Stimulated activated CD4-positive, alpha-beta T cell treated with anti-CD3 and anti-CD28 coated beads, Interleukin-1b, Interleukin-23, amount 100 ng/mL, for 4 hours (primary cell): ENCODE measurements around the gene ATP2C2.
"Not testable (repeated sequence)": the region's sequence is repeated elsewhere in the genome, so short reads cannot be mapped to it uniquely, and the experiment has no call there.

Experiments used
- DNase-seq, 2 donors: peaks; one replicate each; pipeline ENCODE4 v3.0.0-alpha.2; 2020; ENCODE audit warnings: low read depth in 2 of 2

The ATP2C2 gene

DNA sequence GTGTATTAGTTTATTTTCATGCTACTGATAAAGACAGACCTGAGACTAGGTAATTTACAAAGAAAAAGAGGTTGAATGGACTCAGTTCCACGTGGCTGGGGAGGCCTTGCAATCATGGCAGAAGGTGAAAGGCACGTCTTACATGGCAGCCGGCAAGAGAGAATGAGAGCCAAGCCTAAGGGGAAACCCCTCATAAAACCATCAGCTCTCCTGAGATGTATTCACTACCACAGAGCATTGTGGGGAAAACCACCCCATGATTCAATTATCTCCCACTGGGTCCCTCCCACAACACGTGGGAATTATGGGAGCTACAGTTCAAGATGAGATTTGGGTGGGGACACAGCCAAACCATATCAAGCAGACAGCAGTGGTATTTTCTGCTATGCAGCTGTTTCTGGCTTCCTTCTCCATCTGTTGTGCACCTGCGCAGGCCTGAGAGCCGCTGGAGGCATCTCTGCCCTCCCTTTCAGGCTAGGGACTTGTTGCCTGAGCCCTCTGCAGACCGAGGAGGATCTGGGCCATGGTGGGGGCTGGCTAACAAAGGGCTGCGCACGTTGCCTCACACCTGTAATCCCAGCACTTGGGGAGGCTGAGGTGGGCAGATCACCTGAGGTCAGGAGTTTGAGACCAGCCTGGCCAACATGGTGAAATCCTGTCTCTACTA lies 82.8 kb downstream of the ATP2C2 start:
- not testable (repeated sequence) for DNase-seq

GRCh38 chr16:84451781-84452180 lies 83.4 kb downstream of the ATP2C2 start:
- no peak for DNase-seq

DNA sequence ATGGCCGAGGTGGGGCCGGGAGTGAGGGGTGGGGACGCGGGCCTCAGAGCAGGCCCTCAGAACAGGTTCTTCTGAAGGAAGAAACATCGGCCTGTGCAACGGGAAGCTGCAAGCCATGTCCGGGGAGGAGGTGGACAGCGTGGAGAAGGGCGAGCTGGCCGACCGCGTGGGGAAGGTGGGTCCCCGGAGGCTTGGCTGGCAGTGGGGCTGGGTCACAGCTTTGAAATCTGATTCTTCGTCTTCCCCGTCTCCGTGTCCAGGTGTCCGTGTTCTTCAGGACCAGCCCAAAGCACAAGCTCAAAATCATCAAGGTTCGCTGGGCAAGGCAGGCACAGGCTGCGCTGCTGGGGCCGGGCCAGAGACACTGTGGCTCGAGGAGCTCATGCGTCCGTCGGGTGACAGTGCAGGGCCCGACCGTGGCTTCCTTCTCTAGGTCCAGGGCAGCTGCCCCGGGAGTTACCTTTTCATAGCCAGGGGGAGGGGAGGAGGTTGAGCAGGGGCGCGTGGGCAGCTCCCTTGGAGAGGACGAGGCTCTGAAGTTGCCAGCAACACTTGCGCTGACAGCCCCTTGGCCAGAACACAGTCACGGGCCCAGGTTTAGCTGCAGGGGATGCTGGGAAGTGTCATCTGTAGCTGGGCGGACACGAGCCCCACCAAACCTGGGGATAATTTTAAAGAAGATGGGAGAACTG lies 84.9 kb downstream of the ATP2C2 start:
- no peak for DNase-seq

DNA sequence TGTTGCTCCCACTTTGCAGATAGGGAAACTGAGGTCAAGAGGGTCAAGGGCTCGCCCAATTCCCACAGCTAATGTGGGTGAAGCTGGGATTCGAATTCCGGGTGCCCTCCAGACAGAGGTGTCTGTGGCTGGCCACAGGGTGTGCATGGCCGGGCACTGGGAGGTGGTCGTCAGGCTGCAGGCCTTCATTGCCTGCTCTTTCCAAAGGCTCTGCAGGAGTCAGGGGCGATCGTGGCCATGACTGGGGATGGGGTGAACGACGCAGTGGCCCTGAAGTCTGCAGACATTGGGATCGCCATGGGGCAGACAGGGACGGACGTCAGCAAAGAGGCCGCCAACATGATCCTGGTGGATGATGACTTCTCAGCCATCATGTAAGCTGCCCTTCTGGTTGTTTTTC lies 86.3 kb downstream of the ATP2C2 start:
- DNase-seq = no peak

DNA sequence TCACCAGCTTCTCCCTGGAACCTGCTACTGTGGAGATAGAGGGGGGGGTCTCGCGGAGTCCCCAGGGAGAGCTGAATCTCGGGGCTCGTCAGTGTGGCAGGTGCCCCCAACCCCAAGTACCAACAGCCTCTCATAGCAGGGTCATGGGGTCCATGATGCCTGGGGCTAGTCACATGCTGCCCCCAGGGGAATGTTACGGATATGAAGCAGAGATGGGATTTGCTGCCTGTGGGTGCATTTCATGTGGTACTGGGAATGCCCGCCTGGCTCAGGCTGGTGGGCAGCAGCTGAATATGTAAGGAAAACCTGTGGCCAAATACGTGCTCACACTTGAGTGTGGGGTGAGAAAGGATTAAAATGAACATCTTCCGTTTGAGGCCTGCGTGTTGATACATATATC lies 86.7 kb downstream of the ATP2C2 start:
- no peak for DNase-seq

- DNase-seq = no peak
These were observed 90.5 kb downstream of the ATP2C2 start for GRCh38 chr16:84458606-84459532.

DNA sequence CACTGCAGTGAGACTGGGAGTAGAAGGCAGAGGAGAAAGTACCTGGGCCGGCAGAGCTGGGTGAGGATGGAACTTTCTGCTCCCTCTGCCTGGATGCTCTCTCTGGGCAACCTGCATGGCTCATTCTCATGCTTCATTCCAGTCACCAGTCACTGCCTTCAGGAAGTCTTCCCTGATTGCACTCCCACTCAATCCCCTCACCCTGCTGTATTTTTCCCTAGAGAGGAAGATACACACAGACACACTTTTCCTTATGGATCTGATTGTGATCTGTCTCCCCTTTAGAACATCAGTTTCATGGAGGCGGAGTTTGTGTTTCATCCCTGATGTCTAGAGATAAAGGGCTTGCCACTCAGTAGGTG lies 91.2 kb downstream of the ATP2C2 start:
- no peak for DNase-seq

DNA sequence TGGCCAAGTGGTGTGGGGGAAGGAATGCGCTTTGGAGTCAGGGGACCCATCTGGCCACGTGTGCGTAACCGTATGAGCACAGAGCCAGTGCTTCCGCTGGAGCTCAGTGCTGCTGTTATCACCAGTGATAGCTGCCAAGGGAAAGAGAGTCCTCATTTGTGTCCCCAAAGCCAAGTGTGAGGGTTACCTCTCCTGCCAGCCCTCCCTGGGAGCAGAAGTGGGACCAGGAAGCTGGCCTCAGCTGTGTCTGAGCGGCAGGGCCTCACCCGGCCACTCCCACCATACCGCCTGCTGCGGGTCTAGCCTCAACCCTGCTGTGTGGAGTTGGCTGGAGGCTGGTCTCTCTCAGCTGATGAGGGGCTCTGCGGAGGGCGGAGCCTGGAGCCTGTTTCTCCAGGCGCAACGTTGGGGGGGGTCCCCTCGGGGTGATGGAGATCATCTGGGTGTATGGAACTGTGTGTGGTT lies 91.6 kb downstream of the ATP2C2 start:
- DNase-seq = no peak

- DNase-seq = no peak
These were observed 92.2 kb downstream of the ATP2C2 start for GRCh38 chr16:84460406-84461028.

DNA sequence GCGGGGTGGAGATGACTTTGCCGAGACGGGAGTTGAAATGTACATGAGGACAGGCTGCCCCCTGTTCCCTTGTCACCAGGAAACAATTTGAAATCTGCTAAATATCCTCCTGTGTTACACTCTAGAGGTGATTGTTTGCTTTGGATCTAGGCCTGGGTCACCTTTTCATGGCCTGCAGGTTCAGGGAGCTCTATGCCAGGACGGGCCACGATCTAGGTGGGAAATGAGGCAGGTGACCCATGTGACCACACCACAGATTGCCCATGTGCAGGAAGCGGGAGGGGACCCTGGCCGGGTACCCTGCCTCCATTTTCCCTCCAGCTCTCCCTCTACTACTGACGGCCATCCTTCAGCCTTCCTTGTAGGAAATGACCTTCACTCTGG lies 92.7 kb downstream of the ATP2C2 start:
- DNase-seq = no peak

GRCh38 chr16:84461413-84462295 lies 93.3 kb downstream of the ATP2C2 start:
- no peak for DNase-seq

DNA sequence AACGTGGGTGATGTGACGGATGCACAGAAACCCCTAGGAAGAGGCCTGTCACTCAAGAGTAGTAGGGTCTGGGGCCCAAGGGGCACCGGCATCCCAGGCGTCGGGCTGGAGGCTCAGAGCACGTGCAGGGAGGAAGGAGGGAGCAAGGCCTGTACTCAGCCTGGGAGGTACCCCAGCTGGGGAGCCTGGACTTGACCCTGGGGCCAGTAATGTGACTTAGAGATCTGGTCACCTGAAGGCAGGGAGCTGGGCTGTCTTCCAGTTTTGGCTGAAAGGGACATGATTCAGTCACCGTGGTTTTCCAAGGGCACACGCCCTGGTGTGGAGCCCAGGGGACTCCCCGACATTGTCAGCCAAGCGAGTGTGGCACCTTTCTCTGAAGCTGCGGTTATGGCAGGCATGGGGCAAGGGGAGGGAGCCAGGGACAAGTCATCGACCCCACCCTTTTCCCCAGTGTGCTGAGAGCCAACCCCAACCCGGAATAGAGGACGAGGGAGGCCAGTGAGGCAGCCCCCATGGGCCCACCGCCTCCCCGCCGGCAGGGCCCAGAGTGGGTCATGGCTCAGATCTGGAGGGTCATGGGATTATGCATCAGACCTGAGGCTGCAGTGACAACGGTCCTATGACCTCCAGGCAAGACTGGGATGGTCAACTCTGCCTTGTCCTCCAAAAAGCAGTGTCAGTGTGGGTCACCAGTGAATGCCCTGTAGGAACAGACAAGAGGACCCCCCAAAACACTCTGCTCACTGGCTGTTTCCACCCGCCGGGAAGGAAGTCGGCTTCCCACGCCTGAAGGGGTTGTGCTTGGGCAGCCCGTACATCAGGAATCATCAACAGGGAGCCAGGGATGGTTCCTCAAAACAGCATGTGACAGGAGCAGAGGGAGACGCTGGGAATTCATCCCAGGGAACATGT lies 94.2 kb downstream of the ATP2C2 start:
- no peak for DNase-seq

DNA sequence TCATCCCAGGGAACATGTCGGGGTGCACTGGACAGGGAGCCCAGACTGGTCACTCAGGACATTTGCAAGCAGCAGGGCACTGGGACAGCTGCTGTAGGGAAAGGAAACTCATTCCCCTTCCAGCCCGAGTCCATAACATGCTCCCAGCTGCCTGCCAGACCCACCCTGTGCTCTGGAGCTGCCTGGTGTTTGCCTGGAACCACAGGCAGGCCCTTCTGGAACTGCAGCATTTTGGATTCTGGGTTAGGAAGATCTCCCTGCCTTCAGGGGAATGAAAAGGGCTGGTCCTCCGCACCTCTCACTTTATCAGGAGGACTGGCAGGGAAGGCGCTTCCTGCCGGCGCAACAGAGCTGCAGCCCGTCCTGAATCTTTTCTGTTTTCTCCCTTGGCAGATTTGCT lies 94.9 kb downstream of the ATP2C2 start:
- DNase-seq = no peak

DNA sequence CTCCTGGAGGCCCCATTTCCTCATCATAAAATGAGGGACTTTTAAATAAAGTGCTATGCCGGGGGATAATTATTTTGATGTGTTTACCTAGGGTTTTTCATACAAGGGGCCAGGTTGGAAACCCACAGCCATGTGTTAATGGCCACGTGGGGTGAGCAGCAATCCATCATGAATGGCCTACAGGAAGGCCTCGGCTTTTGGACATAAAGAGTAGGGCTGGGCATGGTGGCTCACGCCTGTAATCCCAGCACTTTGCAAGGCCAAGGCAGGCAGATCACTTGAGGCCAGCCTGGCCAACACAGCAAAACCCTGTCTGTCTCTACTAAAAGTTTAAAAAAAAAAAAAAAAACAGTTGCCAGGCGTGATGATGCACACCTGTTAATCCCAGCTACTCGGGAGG lies 95.8 kb downstream of the ATP2C2 start:
- no peak for DNase-seq

GRCh38 chr16:84465154-84465553 lies 96.8 kb downstream of the ATP2C2 start:
- no peak for DNase-seq

DNA sequence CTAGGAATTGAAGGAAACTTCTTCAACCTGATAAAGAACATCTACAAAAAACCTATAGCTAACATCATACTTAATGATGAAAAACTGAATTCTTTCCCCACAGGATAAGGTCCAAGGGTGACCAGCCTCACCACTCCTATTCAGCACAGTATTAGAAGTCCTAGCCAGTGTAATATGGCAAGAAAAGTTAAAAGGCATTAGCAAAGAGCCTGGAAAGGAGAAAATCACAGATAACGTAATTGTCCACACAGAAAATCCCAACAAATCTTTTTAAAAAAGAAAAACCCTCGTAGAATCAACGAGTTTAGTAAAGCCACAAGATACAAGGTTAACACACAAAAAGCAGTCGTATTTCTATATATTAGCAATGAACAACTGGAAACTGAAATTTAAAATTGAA lies 98.4 kb downstream of the ATP2C2 start:
- no peak for DNase-seq

DNA sequence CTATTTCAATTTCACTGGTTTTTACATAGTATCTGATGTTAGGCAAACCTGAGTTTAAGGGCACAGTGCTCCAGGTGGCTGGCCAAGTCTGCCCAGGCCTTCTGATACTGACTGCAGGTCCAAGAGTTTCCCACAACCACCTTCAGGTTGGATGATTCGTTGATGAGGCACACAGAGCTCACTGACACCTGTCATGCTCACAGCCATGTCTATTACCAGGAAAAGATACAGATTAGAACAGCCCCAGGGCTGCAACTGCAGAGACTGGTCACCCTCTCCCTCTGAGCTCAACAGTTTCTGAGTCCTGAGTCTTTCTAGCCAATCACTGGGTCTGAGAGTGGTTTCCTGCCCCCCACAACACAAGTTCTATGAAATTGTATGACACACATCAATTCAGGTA lies 98.9 kb downstream of the ATP2C2 start:
- no peak for DNase-seq

GRCh38 chr16:84467709-84468108 lies 99.4 kb downstream of the ATP2C2 start:
- no peak for DNase-seq

GRCh38 chr16:84471316-84471715 lies 103.0 kb downstream of the ATP2C2 start:
- DNase-seq = no peak

DNA sequence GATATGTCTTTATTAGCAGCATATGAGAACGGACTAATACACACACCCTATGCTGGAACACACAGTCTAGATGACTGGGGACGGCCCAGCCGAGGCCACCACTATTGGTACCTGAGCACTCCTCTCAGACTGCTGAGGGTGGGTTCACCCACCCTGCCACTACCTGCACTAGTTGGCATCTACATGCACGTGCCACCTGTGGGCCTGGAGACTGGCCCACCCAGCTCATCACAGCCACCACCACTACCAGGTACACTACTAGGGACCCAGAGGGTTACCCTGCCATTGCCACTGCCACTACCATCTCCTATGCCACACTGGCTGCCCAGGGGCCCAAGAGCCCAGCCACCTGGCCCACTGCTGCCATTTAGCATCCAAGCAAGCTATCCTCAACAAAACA lies 103.6 kb downstream of the ATP2C2 start:
- no peak for DNase-seq
